Measurements from ENCODE around the gene MTA3. TPM values are rescaled to one million over a fixed set of nuclear protein-coding genes. Genes with fewer than 3 reads are reported as not detected.
A peak's percentile ranks its signal among the peaks of the same experiment; 100 is the strongest.

Gene MTA3
- total and polyA plus RNA-seq, 9 donors: 31.9 to 87.5 (median 61.0) TPM

GRCh38 chr2:42712934-42713333, 144.5 kb downstream of the MTA3 start:
- no peaks in the 10 kb centered on the region for H3K27me3 ChIP-seq
- H3K9me3 ChIP-seq: no peaks in the 10 kb centered on the region
- no peak overlapping the region for H3K4me3 ChIP-seq
- intact Hi-C loops (cut with DNase I): no loop called here
- 87 to 88% (median 88%) methylated on average over 2 of the region's 2 CpGs for WGBS, 3 donors
- no peak for TF ChIP-seq CTCF (IDR thresholded peaks at IDR 0.05)
- no peak for TF ChIP-seq EP300 (IDR thresholded peaks at IDR 0.05)
- no peak for TF ChIP-seq POLR2A (IDR thresholded peaks at IDR 0.05)
- no peaks in the 10 kb centered on the region for H3K36me3 ChIP-seq
- H3K4me1 ChIP-seq (ENCODE audit: insufficient read depth): no peaks in the 10 kb centered on the region
- no peak overlapping the region for H3K27ac ChIP-seq
- no peak for DNase-seq

- H3K4me1 ChIP-seq (ENCODE audit: insufficient read depth): no peaks in the 10 kb centered on the region
- intact Hi-C loops (cut with DNase I): no loop called here
- no peak overlapping the region for H3K4me3 ChIP-seq
- TF ChIP-seq EP300 (IDR thresholded peaks at IDR 0.05) (no peak), CTCF (IDR thresholded peaks at IDR 0.05) (no peak), POLR2A (IDR thresholded peaks at IDR 0.05) (no peak)
- H3K36me3 ChIP-seq: no peaks in the 10 kb centered on the region
- 72 to 75% (median 72%) methylated on average over 4 of the region's 4 CpGs for WGBS, 3 donors
- no peak for DNase-seq
- no peak overlapping the region for H3K27ac ChIP-seq
- no peaks in the 10 kb centered on the region for H3K27me3 ChIP-seq
- no peaks in the 10 kb centered on the region for H3K9me3 ChIP-seq
Measured at GRCh38 chr2:42713920-42714319, 145.5 kb downstream of the MTA3 start.

- DNase-seq: no peak
- no peaks in the 10 kb centered on the region for H3K4me1 ChIP-seq (ENCODE audit: insufficient read depth)
- intact Hi-C loops (cut with DNase I): no loop called here
- no peaks in the 10 kb centered on the region for H3K9me3 ChIP-seq
- H3K27ac ChIP-seq: no peak overlapping the region
- H3K36me3 ChIP-seq: no peaks in the 10 kb centered on the region
- H3K4me3 ChIP-seq: no peak overlapping the region
- H3K27me3 ChIP-seq: no peaks in the 10 kb centered on the region
- no peak for TF ChIP-seq CTCF (IDR thresholded peaks at IDR 0.05)
- TF ChIP-seq EP300 (IDR thresholded peaks at IDR 0.05): no peak
- no peak for TF ChIP-seq POLR2A (IDR thresholded peaks at IDR 0.05)
- 93 to 95% (median 95%) methylated on average over 7 of the region's 7 CpGs for WGBS, 3 donors
Measured at GRCh38 chr2:42714686-42715085, 146.3 kb downstream of the MTA3 start.

GRCh38 chr2:42721898-42722297, 153.5 kb downstream of the MTA3 start:
- intact Hi-C loops (cut with DNase I): no loop called here
- Histone ChIP-seq H3K27ac (peak overlapping the region in 1 of 2 donors; percentile 55), H3K4me1 (ENCODE audit: insufficient read depth) (peaks cover 7% of the 10 kb centered on the region)

More at GRCh38 chr2:42721898-42722297, 153.5 kb downstream of the MTA3 start:
- no peak overlapping the region for H3K4me3 ChIP-seq
- H3K36me3 ChIP-seq: no peaks in the 10 kb centered on the region
- no peaks in the 10 kb centered on the region for H3K9me3 ChIP-seq
- H3K27me3 ChIP-seq: no peaks in the 10 kb centered on the region
- DNase-seq: no peak
- TF ChIP-seq POLR2A (IDR thresholded peaks at IDR 0.05): no peak
- no peak for TF ChIP-seq EP300 (IDR thresholded peaks at IDR 0.05)
- TF ChIP-seq CTCF (IDR thresholded peaks at IDR 0.05): no peak
- 59 to 67% (median 62%) methylated on average over 2 of the region's 2 CpGs for WGBS, 3 donors
